Spleen (tissue), 13 donors: Measurements from ENCODE around the gene HINFP. TPM values are rescaled to one million over a fixed set of nuclear protein-coding genes. Genes with fewer than 3 reads are reported as not detected.
A peak's percentile ranks its signal among the peaks of the same experiment; 100 is the strongest.

Experiments
- DNase-seq: peaks from one replicate; pipeline ENCODE4 v3.0.0-alpha.2; 2020
- H3K27ac ChIP-seq, 8 donors: fragments of 200-600 bp; sonication (generic) in 7 of 8; 1 replicate in 4 of 8; 2 replicates in 4 of 8; pipeline versions ENCODE4 v1.5.0 to v1.8.0; 2016 to 2021; ENCODE audit warnings: inconsistent platforms in 4 of 8, mild to moderate bottlenecking in 4 of 8, moderate library complexity in 1 of 8
- H3K27me3 ChIP-seq, 7 donors: fragments of 200-600 bp; sonication (generic) in 6 of 7; replicated peaks in 1 of 7; 1 replicate in 4 of 7; 2 replicates in 3 of 7; pipeline versions ENCODE4 v1.5.0 to v1.8.0; 2016 to 2021; ENCODE audit warnings: inconsistent platforms in 3 of 7, mild to moderate bottlenecking in 1 of 7
- H3K36me3 ChIP-seq, 6 donors: fragments of 200-600 bp; sonication (generic) in 5 of 6; 1 replicate in 4 of 6; 2 replicates in 2 of 6; pipeline versions ENCODE4 v1.5.0 to v1.8.0; 2016 to 2021; ENCODE audit warnings: inconsistent platforms in 2 of 6
- H3K4me1 ChIP-seq, 6 donors: fragments of 200-600 bp; sonication (generic) in 5 of 6; 1 replicate in 3 of 6; 2 replicates in 3 of 6; pipeline versions ENCODE4 v1.5.0 to v1.8.0; 2016 to 2021; ENCODE audit warnings: inconsistent platforms in 3 of 6
- H3K4me3 ChIP-seq, 8 donors: fragments of 200-600 bp; sonication (generic) in 7 of 8; 1 replicate in 4 of 8; 2 replicates in 4 of 8; pipeline versions ENCODE4 v1.5.0 to v1.8.0; 2016 to 2021; ENCODE audit warnings: inconsistent platforms in 4 of 8, mild to moderate bottlenecking in 4 of 8, moderate library complexity in 2 of 8
- H3K9me3 ChIP-seq, 8 donors: fragments of 200-600 bp; sonication (generic) in 7 of 8; 1 replicate in 4 of 8; 2 replicates in 4 of 8; pipeline versions ENCODE4 v1.5.0 to v1.8.0; 2016 to 2021; ENCODE audit warnings: inconsistent platforms in 4 of 8
- POLR2A ChIP-seq, 3 donors: fragments of 450-650 bp; IDR thresholded peaks; one replicate each; pipeline ENCODE4 v1.5.1; 2017; ENCODE audit warnings: antibody characterized with exemption in 3 of 3, mild to moderate bottlenecking in 1 of 3
- POLR2AphosphoS5 ChIP-seq, 3 donors: sonication (generic); formaldehyde crosslinking; IDR thresholded peaks; one replicate each; pipeline ENCODE4 v1.5.1; 2017; ENCODE audit warnings: antibody characterized with exemption in 3 of 3
- WGBS, 5 donors: extraction: QIAGEN DNeasy Blood & Tissue Kit in 3 of 5; methylation state at CpG; one replicate each; pipeline versions ENCODE4 v1.1.5 to v1.1.7; 2013 to 2018; 5-methylcytosine and 5-hydroxymethylcytosine counted together
- intact Hi-C: fragments of 100-400 bp; cut with DNase I; formaldehyde crosslinking; loops from one replicate; pipeline ENCODE4 v1.15.0; 2023; ENCODE audit warnings: low total_unique reads
- long read RNA-seq, 2 donors: transcript quantifications; one replicate each; lab custom pipeline, GENCODE V29; 2026
- polyA plus RNA-seq, 3 donors: library from polyadenylated mRNA; stranded (reverse); fragments of 200-250 nt; gene quantifications; one replicate each; pipeline ENCODE4 v1.2.1, GENCODE V29; 2013
- total RNA-seq, 7 donors: library from RNA; depleted of rRNA in 3 of 7; stranded (reverse); fragments of >200 nt in 3 of 7; fragmentation: NEBNext Ultra II Directional in 4 of 7; extraction: Animal tissue kit (Norgen Biotek cat#: 25700) in 4 of 7; gene quantifications; one replicate each; pipeline versions ENCODE4 v1.1.0 to v1.2.1, GENCODE V29; 2016 to 2021
- TF ChIP-seq, protein P1 (sequence below), 11 experiments: fragments of 200-600 bp in 7 of 11; fragments of 450-650 bp in 4 of 11; sonication (generic) in 4 of 11; IDR thresholded peaks in 8 of 11; conservative IDR thresholded peaks in 3 of 11; 1 replicate in 7 of 11; 2 replicates in 4 of 11; pipeline versions ENCODE4 v1.4.0 to v1.8.0; 2016 to 2021; ENCODE audit warnings: antibody characterized with exemption in 11 of 11, inconsistent platforms in 4 of 11, mild to moderate bottlenecking in 1 of 11
- donor health status: healthy with polysubstance abuse.
- donor health status: DM: no; HTN: no; CAD: no; lungs with moderate emphysema.
- donor health status: DM: no; HTN: no; CAD: no.
- donor health status: Bipolar disorder and iron deficiency.
- donor health status: healthy.
- donor health status: DM: no; HTN: no; CAD: no.
- donor health status: DM: yes; HTN: yes; CAD: no.

The HINFP gene, protein sequence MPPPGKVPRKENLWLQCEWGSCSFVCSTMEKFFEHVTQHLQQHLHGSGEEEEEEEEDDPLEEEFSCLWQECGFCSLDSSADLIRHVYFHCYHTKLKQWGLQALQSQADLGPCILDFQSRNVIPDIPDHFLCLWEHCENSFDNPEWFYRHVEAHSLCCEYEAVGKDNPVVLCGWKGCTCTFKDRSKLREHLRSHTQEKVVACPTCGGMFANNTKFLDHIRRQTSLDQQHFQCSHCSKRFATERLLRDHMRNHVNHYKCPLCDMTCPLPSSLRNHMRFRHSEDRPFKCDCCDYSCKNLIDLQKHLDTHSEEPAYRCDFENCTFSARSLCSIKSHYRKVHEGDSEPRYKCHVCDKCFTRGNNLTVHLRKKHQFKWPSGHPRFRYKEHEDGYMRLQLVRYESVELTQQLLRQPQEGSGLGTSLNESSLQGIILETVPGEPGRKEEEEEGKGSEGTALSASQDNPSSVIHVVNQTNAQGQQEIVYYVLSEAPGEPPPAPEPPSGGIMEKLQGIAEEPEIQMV
- total RNA-seq: 10 to 100 TPM; 30.4 to 40.7 (median 34.3) TPM
- 10 to 100 TPM; 12.8 to 19.6 (median 13.4) TPM for polyA plus RNA-seq
- long read RNA-seq, donor 1, partial matches to known transcripts: 0 of 3 reads
- long read RNA-seq, donor 1, other reads (novel, unspliced or antisense): 0 of 3 reads
- long read RNA-seq, donor 2, partial matches to known transcripts: 0 of 3 reads
- long read RNA-seq, donor 2, other reads (novel, unspliced or antisense): 0 of 3 reads

DNA sequence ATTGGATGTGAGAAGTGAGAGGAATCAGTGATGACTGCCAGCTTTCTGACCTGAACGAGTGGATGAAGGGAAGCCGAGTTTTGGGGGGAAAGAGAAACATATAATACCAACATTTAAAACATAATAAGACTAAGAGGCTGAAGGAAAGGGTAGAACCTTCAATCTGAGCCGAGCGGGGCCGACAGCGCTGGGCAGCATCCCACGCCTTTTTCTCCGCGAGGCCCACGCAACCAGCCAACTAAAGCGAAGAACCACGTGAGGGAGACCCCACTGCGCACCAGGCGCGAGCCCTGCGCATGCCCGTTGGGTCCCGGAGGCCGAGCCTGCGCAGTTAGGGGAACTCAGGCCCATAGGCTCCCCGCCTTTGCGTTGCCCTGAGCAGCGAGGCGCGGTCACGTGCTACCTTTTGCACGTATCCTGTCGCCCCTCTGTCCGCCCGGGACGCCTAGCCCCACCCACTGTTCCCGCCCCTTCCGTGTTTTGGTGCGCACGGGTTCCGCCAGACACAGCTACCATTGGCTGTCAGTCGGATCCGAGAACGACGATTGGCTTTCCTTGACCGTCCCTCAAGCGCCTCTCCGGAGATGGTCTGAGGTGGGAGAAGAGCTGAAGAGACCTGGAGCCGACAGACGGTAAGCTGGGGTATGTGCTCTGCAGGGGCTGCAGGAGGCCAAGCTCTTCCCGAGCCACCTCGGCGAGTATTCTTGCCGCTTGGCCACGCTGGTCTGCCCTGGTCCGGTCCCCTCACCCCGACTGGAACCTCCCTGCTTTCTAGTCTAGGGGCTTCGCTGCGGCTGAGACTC lies at the start of gene HINFP:
TSS of gene HINFP (plus strand) at position 573 of the 803 bp plus-strand sequence. CDS start 5,365 bp downstream, outside the sequence.
- Histone ChIP-seq H3K4me1 (peaks cover 14 to 68% (median 31%) of the 10 kb centered on the region in 6 donors), H3K27me3 (no peaks in the 10 kb centered on the region), H3K9me3 (no peaks in the 10 kb centered on the region), H3K27ac (peak within 1 kb of the TSS; percentile 68 to 92 (median 87)), H3K36me3 (peaks cover 0 to 43% (median 18%) of the 10 kb centered on the region in 6 donors), H3K4me3 (peak within 1 kb of the TSS; percentile 80 to 100 (median 92))
- WGBS, 5 donors: 0 to 1% (median 1%) methylated on average over 45 to 54 of the region's 54 CpGs
- DNase-seq: peak; percentile 100
- intact Hi-C loops: no loop called here
- TF ChIP-seq POLR2AphosphoS5 (IDR thresholded peaks at IDR 0.05) (peak; percentile 95 to 97 (median 96)), POLR2A (IDR thresholded peaks at IDR 0.05) (peak in 2 of 3 donors; percentile 24 to 69)
- TF ChIP-seq, protein P1, sequence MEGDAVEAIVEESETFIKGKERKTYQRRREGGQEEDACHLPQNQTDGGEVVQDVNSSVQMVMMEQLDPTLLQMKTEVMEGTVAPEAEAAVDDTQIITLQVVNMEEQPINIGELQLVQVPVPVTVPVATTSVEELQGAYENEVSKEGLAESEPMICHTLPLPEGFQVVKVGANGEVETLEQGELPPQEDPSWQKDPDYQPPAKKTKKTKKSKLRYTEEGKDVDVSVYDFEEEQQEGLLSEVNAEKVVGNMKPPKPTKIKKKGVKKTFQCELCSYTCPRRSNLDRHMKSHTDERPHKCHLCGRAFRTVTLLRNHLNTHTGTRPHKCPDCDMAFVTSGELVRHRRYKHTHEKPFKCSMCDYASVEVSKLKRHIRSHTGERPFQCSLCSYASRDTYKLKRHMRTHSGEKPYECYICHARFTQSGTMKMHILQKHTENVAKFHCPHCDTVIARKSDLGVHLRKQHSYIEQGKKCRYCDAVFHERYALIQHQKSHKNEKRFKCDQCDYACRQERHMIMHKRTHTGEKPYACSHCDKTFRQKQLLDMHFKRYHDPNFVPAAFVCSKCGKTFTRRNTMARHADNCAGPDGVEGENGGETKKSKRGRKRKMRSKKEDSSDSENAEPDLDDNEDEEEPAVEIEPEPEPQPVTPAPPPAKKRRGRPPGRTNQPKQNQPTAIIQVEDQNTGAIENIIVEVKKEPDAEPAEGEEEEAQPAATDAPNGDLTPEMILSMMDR (IDR thresholded peaks at IDR 0.05 in 8 of 11, conservative IDR thresholded peaks at IDR 0.05 in 3 of 11): peak in 3 of 11 experiments; percentile 8 to 36 (median 15)

DNA sequence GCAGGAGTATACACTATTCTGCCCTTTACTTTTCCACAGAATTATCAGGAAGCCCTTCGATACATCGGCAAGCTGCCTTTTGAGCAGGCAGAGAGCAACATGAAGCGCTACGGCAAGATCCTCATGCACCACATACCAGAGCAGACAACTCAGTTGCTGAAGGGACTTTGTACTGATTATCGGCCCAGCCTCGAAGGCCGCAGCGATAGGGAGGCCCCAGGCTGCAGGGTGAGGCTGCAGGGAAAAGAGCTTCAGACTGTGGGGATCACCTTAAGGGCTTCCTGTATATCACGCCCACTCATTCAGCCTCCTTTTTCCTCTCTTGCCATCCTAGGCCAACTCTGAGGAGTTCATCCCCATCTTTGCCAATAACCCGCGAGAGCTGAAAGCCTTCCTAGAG lies 43.5 kb upstream of the HINFP start:
- no peak overlapping the region for H3K4me3 ChIP-seq
- 93 to 97% (median 95%) methylated on average over 11 of the region's 11 CpGs for WGBS, 5 donors
- TF ChIP-seq POLR2A (IDR thresholded peaks at IDR 0.05): no peak
- TF ChIP-seq, protein P1 (IDR thresholded peaks at IDR 0.05 in 8 of 11, conservative IDR thresholded peaks at IDR 0.05 in 3 of 11): no peak
- TF ChIP-seq POLR2AphosphoS5 (IDR thresholded peaks at IDR 0.05): no peak

DNA sequence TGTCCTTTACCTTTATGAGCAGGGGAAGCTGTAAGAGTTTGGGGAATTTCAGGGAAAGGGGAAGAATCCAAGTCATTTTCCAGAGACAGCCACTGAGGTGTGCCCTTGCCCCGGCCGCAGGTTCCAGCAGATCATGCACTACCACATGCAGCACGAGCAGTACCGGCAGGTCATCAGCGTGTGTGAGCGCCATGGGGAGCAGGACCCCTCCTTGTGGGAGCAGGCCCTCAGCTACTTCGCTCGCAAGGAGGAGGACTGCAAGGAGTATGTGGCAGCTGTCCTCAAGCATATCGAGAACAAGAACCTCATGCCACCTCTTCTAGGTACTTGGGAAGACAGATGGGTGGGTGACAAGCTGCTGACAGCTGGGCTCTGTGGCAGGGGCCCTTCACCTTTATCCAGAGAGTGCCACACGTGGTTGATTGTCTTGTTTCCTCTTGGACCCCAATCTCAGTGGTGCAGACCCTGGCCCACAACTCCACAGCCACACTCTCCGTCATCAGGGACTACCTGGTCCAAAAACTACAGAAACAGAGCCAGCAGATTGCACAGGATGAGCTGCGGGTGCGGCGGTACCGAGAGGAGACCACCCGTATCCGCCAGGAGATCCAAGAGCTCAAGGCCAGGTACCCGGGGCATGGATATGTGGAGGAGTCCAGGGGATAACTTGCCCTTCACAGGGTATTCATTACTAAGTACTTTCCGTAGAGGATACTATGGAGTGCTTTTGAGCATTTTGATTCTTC lies 42.5 kb upstream of the HINFP start:
- Histone ChIP-seq H3K4me3 (no peak overlapping the region), H3K36me3 (peaks cover 6 to 93% (median 88%) of the 10 kb centered on the region in 6 donors), H3K4me1 (peaks cover 0 to 3% (median 0%) of the 10 kb centered on the region in 6 donors), H3K9me3 (no peaks in the 10 kb centered on the region), H3K27me3 (no peaks in the 10 kb centered on the region), H3K27ac (no peak overlapping the region)
- WGBS, 5 donors: 90 to 95% (median 94%) methylated on average over 19 of the region's 19 CpGs
- TF ChIP-seq POLR2AphosphoS5 (IDR thresholded peaks at IDR 0.05): peak in 1 of 3 donors; percentile 54
- TF ChIP-seq, protein P1 (IDR thresholded peaks at IDR 0.05 in 8 of 11, conservative IDR thresholded peaks at IDR 0.05 in 3 of 11): no peak
- intact Hi-C loops: no loop called here
- peak; percentile 35 for DNase-seq

More for the DNA sequence above, 43.5 kb upstream of the HINFP start:
- H3K27me3 ChIP-seq: no peaks in the 10 kb centered on the region
- DNase-seq: peak; percentile 52
- H3K9me3 ChIP-seq: no peaks in the 10 kb centered on the region
- H3K27ac ChIP-seq: no peak overlapping the region
- intact Hi-C loops: no loop called here
- H3K36me3 ChIP-seq: peaks cover 6 to 100% (median 98%) of the 10 kb centered on the region in 6 donors
- H3K4me1 ChIP-seq: no peaks in the 10 kb centered on the region
